Thyroid gland (tissue), 4 donors: ENCODE data around the gene CACNG6.

ENCODE experiments used
- POLR2A ChIP-seq, 2 donors: fragments of 450-650 bp; IDR thresholded peaks; one replicate each; pipeline ENCODE4 v1.6.1; 2017; ENCODE audit warnings: antibody characterized with exemption in 2 of 2, mild to moderate bottlenecking in 2 of 2, moderate library complexity in 1 of 2
- TF ChIP-seq, protein P1 (sequence below), 6 experiments: fragments of 200-600 bp in 3 of 6; fragments of 450-650 bp in 3 of 6; sonication (generic) in 3 of 6; IDR thresholded peaks; one replicate each; pipeline ENCODE4 v1.5.1; 2016 to 2019; ENCODE audit warnings: antibody characterized with exemption in 6 of 6, mild to moderate bottlenecking in 2 of 6, inconsistent platforms in 1 of 6, moderate library complexity in 1 of 6

- TF ChIP-seq, protein P1, sequence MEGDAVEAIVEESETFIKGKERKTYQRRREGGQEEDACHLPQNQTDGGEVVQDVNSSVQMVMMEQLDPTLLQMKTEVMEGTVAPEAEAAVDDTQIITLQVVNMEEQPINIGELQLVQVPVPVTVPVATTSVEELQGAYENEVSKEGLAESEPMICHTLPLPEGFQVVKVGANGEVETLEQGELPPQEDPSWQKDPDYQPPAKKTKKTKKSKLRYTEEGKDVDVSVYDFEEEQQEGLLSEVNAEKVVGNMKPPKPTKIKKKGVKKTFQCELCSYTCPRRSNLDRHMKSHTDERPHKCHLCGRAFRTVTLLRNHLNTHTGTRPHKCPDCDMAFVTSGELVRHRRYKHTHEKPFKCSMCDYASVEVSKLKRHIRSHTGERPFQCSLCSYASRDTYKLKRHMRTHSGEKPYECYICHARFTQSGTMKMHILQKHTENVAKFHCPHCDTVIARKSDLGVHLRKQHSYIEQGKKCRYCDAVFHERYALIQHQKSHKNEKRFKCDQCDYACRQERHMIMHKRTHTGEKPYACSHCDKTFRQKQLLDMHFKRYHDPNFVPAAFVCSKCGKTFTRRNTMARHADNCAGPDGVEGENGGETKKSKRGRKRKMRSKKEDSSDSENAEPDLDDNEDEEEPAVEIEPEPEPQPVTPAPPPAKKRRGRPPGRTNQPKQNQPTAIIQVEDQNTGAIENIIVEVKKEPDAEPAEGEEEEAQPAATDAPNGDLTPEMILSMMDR (IDR thresholded peaks at IDR 0.05) = no peak
- no peak for TF ChIP-seq POLR2A (IDR thresholded peaks at IDR 0.05)
Observed at GRCh38 chr19:53966931-53967330, 24.5 kb upstream of the CACNG6 start.
